GM19468 (cell line): ENCODE measurements around the gene CDK18.

Source experiments
- ATAC-seq: cut with Tn5 transposase; IDR thresholded peaks from one replicate; pipeline ENCODE4 v1.9.1; 2021; ENCODE audit warnings: mild to moderate bottlenecking, moderate library complexity, moderate number of reproducible peaks; ENCODE audit not compliant: unreplicated experiment; ENCODE audit errors: extremely low read depth

Gene CDK18

GRCh38 chr1:205520709-205521108 lies 16.2 kb downstream of the CDK18 start:
- no peak for ATAC-seq

- no peak for ATAC-seq
These were observed 17.2 kb downstream of the CDK18 start for GRCh38 chr1:205521686-205522085.

DNA sequence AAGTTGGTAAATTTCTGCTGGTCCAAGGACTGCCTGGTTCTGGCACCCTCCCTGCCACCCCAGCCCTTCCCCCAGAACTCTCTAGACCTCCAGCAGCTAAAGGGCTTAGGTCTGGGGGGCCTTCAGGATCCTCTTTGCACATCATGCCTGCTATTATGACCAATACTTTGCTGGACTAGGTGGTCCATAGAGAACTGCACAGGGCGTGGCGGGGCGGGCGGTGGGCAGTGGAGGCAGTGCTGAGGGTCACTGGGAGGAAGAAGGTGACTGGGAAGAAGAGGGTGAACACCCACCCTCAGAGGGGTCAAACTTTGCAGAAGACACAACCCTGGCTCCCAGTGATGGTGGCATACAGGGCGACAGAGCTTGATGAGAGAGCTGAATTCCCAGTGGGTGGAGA lies 18.2 kb downstream of the CDK18 start:
- no peak for ATAC-seq

DNA sequence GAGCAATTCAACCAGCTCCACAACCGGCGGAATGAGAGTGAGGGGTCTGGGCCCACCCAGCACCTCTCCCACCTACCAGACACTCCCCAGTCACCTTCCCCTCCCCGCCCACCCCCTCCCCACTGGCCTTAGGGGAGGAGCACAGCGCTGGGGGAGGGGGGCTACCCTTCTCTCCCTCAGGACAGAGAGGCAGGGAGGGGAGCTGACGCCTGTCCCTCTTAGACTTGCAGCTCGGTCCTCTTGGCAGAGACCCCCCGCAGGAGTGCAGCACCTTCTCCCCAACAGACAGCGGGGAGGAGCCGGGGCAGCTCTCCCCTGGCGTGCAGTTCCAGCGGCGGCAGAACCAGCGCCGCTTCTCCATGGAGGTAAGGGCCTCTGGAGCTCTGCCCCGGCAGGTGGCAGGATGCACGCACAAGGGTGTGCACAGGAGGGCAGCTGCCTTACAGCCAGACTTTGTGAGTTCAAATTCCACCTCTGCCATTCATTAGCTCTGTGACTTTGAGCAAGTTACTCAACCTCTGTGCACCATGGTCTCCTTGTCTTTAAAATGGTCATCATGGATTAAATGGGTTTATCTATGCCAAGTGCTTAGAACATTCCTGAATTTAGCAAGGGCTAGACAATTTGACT lies 18.9 kb downstream of the CDK18 start:
- ATAC-seq, result no peak

DNA sequence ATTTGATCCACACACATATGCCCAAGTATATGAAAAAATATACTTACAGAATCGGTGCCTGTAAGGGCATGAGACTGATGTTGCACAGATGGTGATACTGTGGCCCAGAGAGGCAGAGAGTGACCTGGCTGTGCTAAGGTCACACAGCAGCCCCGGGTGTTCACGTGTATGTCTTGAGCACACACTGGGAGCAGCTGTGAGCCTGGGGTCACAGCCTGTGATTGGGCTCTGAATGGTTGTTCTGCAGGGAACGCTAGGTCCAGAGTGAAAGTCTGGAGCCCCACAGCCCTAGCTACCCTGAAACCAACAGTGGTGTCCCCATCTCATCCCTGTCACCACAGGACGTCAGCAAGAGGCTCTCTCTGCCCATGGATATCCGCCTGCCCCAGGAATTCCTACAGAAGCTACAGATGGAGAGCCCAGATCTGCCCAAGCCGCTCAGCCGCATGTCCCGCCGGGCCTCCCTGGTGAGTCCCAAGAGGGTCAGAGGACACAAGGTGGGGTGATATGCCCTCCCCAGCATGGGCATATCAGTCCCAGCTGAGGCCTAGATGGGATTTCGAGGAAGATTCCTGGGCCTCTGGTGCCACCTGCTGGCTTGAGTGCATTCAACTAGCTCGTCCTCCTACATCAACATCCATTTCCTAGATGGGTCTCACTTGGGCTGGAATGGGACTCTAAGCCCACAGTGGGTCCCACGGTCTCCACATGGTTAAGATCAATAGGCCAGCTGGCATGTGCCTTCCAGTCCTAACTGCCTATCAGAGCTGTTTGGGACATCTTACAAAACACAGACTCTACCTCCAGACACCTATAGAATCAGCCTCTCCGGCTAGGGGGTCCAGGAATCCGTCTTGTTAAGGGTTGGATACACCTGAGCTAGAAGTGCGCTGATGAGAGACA lies 19.7 kb downstream of the CDK18 start:
- no peak for ATAC-seq

DNA sequence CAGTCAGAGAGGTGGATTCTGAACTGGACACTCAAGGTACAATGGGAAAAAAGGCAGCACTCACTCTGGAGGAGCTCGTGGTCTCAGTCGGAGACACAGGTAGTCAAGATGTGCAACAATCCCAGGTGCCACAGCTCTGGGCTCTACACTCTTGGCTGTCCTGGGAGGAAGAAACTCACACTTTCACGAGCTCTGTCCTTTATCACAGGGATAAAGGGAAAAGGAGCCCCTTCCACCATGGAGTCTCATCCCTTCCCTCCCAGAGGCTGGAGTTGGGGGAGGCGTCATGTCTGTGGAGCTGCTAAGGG lies 20.3 kb downstream of the CDK18 start:
- no peak for ATAC-seq

DNA sequence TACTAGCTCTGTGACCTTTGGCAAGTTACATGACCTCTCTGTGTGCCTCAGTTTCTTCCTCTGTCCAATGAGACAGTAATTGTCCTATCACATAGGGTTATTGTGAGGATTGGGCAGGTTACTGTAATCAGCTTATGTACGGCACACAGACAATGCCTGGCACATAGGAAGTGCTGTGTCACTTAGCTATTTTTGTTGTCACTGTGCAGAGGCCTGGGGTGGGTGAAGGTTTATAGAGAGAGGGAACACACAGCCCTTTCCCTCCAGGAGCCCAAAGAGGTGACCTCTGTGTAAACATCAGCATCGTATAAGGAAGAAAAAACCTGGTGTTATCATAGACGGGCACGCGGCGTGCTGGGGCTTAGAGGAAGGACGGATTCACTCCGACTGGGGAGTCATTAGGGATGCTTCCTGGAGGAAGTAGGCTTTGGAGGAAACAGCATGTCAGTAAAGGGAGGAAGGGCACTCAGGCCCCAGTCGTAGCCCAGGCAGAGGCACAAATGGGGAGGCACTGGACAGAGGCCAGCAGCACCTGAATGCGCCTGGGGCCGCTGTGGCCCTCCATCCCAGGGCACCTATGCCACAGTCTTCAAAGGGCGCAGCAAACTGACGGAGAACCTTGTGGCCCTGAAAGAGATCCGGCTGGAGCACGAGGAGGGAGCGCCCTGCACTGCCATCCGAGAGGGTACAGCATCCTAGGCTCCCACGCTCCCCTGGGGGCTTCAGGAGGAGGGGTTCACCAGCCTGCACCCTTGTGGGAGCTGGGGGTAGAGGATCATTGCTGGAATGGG lies 21.2 kb downstream of the CDK18 start:
- no peak for ATAC-seq

DNA sequence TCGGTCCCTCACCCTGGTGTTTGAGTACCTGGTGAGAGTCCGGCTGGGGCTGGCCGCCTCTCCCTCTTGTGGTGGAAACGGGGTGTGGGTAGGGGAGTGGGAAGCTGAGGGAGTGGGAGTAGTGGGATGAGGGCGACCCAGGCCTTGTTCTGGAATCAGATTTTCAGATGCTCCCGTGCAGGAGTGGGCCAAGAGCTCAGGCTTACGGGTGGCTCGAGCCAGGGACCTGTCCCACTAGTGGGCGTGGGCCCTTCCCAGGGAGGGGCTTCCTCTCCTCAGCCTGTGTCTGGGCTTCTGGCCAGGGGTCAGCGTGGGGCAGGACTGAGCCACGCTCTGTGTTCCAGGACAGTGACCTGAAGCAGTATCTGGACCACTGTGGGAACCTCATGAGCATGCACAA lies 22.0 kb downstream of the CDK18 start:
- no peak for ATAC-seq

DNA sequence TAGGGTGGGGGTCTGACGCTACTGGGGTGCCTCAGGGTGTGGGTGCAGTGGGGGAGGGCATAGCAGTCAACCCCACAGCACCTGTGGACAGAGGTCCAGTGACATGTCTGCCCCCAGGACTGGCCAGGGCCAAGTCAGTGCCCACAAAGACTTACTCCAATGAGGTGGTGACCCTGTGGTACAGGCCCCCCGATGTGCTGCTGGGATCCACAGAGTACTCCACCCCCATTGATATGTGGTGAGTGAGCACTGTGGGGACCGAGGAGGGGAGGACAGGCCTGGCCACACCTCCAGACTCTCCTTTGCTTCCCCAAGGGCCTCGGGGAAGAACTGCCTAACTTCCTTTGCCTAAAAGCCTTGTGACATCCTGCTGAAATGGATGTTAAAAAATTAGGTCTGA lies 23.5 kb downstream of the CDK18 start:
- no peak for ATAC-seq

DNA sequence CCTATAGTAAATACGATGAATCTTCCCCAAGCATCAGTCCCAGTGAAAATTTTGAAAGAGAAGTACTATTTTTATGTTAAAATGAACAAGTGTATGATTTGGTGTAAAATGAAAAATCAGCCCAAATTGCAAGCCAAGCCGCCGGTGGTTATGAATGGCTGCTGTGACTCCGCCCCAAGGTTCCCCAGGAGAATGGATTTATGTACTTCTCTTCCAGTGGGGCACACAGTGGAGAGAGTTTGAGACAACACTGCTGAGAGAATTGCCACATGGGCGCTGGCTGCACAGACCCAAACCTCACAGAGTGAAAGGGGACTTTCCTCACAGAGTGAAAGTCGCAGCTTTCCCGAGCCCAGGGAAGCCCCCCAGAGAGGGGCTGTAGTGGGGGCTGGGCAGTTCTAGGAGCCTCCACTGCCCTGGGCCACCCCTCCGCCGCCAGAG lies 24.0 kb downstream of the CDK18 start:
- ATAC-seq, result no peak

DNA sequence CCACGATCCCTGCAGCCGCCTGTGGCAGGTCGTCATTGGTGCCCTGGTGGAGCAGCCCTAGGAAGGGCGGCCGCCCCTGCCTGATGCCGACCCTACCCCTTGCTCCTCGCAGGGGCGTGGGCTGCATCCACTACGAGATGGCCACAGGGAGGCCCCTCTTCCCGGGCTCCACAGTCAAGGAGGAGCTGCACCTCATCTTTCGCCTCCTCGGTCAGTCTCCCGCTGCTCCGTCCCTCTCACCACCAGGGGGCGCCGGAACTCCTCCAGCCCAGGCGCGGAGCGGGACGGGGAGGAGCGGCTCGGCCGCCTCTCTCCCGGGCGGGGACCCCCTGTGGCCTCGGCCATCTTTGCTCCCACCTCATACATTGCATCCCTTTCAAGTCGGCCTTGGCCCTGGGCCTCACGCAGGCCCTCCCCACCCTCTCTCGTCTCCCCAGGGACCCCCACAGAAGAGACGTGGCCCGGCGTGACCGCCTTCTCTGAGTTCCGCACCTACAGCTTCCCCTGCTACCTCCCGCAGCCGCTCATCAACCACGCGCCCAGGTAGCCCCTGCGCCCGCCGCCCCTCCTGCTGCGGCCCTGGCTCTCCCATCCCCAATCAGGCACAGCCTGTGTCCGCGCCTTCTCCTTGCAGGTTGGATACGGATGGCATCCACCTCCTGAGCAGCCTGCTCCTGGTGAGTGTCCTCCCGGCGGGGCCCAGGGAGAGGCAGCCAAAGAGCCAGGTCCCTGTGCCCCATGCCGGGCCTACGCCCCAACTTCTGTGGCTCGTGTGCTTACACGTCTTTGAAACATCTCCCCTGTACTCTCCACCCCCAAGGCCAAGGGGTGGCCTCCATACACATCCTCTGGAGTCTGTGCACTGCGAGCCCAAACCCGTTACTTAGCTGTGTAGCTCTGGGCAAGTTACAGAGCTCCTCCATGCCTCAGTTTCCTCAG lies 24.7 kb downstream of the CDK18 start:
- ATAC-seq, result no peak

DNA sequence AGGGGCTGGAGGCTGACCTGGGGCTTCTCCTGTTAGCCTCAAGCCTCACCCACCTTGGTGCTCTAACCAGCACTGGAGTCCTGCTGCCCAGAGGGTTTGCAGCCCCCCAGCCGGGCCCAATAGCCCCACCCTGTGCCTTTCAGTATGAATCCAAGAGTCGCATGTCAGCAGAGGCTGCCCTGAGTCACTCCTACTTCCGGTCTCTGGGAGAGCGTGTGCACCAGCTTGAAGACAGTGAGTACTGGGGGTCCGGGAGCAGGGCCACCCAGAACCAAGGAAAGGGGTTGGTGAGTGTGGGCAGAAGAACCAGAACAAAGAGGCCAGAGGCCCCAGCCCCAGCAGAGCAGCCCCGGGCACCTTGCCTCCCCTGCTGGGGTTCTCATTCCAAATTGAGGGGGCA lies 25.6 kb downstream of the CDK18 start:
- no peak for ATAC-seq

GRCh38 chr1:205531191-205532025 lies 26.9 kb downstream of the CDK18 start:
- ATAC-seq, result no peak

- ATAC-seq, result no peak
These were observed 27.8 kb downstream of the CDK18 start for GRCh38 chr1:205532026-205532898.

DNA sequence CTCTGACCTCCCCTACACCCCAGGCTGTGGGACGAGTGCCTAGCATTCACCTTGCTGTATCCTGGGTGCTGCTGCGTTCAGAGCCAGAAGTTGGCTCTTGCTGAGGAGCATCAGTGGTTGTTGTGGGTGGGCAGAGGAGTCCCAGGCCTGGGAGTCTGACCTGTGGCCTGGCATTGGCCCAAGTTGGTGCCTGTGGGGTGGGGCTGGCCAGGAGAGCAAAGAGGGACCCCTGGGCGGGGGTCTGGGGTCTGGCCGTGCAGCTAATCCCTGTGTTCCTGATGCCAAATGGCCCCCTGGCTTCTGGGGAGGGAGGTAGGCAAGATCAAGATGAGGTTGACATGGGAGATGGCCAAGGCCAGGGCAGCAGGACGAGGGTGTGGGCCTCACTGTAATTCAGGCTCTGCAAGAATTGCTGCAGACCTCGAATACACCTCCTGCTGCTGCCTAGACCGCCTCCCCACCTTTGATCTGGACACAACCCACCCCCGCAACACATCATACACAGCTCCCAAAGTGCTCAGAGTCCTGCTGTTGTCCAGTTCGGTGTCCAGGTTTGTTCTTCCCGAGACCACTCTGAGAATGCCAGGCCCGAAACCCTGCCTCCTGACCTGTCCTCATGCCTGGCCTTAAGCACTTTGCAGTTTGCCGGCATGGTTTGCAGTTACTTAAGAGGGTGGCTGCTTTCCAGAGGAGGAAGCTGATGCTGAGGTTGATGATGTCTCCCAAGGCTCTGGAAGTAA lies 28.7 kb downstream of the CDK18 start:
- no peak for ATAC-seq

DNA sequence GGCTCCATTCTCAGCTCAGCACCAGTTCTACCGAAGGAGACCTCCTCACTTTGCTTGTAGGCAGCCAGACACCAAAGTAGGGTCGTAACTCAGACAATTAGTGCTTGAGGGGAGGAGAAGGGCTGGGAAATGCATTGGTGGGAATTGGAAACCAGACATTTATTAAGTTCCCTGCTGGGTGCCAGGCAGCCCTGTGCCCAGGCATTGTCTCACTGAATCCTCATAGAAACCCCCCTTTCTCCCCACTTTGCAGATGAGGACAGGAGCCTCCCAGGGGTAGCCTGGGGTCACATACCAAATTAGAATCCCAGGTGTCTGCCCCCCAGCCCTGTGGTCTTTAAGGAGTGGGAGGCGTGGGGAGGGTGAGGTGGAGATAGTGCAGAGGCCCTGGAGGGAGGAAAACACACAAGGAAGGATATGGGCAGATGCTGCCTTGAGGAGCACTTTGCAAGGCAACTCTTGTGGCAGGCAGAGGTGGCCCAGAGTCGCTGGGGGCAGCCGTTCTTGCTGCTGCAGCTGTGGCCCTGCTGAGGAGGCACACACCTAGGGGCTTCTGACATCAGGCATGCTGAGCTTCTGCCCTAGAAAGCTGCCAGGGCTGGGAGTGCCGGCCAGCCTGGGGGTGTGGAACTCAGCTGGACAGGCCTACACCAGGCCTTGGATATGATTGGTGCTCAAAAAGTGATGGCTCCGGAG lies 29.4 kb downstream of the CDK18 start:
- ATAC-seq, result no peak

DNA sequence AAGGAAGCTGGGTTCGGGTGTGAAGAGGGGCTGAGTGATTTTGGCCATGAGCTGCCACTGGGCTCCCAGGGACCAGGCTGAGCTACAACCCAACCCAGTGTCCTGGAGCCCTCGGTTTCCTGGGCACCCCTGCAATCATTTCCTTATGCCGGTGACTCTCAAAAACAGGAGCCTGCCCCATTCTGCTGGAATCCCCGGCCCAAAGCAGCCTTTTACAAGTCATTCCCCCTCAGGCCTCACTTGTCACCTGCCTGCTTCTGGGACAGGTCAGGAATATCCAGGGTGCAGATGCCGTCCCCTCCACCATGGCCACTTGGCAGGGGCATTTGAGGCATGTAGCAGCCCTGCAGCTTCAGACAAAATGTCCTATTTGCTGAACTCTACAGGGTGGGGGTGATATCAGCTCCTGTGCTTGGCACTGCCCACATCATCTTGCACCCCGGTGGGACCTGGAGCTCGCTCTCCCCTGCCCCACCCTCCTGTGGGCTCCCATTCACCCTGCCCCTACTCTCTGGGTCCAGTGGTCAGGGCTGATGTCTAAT lies 30.0 kb downstream of the CDK18 start:
- no peak for ATAC-seq
